HG02623 (cell line): ENCODE measurements around the gene SLC25A42.
"Not testable (repeated sequence)": the region's sequence is repeated elsewhere in the genome, so short reads cannot be mapped to it uniquely, and the experiment has no call there.

Source experiments
- ATAC-seq: cut with Tn5 transposase; IDR thresholded peaks from one replicate; pipeline ENCODE4 v1.9.1; 2021; ENCODE audit warnings: moderate library complexity; ENCODE audit not compliant: unreplicated experiment

Gene SLC25A42

DNA sequence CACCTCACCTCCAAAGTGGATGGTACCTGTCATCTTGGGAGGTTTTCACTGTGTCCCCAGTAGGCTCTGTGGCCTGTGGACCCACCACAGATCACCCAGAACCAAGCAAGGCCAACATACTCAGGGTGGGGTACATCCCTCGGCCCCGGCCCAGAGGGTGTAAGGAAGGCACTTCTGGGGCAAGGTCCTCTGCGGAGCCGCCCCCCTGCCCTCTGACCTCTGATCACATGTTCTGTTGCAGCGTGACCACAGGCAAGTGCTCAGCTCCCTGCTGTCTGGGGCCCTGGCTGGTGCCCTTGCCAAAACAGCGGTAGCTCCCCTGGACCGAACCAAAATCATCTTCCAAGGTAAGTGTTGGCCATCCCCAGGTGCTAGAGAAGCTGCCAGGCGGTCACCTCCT is 37.7 kb downstream of the SLC25A42 start:
- ATAC-seq = no peak

DNA sequence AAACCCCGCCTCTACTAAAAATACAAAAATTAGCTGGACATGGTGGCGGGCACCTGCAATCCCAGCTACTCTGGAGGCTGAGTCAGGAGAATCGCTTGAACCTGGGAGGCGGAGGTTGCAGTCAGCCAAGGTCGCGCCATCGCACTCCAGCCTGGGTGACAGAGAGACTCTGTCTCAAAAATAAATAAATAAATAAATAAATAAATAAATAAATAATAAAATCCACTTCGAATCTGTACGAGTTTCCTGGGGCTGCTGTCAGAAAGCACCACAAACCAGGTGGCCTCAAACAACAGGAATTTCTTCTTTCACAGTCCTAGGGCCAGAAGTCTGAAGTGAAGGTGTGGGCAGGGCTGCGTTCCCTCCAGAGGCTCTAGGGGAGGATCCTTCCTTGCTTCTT is 38.8 kb downstream of the SLC25A42 start:
- ATAC-seq = not testable (repeated sequence)

DNA sequence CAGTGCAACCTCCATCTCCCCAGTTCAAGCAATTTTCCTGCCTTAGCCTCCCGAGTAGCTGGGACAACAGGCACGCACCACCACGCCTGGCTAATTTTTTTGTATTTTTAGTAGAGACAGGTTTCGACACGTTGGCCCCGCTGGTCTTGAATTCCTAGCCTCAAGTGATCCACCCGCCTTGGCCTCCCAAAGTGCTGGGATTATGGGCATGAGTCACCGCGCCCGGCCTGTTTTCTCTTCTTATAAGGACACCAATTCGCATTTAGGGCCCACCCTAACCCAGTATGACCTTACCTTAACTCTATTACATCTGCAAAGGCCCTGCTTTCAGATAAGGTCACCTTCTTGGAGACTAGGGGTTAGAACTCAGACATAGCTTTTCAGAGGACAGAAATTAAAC is 39.4 kb downstream of the SLC25A42 start:
- ATAC-seq = no peak

DNA sequence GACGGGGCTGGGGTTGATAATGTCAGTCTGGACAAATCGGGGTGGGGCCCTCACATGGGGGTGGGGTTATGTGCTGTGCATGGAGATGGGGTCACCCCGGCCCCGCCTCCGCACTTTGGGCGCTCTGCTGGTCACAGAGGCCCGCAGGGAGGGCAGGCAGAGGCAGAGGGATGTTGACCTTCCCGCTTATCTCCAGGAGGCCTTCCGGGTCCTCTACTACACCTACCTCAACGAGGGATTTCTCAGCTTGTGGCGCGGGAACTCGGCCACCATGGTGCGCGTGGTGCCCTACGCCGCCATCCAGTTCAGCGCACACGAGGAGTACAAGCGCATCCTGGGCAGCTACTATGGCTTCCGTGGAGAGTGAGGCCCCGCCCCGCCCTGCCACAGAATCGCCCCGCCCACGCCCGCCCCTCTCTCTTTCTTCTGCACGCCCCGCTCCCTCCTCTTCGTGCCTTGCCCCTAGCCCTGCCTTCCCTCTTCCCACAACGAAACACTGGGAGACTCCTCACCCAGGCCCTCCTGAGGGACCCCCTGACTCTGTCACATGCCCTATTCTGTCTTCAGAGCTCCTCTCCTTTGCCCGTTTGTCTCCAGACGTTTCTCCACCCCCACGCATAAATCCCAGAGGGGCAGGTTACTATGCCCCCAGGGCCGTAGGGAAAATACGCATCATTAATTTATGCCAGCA is 41.7 kb downstream of the SLC25A42 start:
- no peak for ATAC-seq

DNA sequence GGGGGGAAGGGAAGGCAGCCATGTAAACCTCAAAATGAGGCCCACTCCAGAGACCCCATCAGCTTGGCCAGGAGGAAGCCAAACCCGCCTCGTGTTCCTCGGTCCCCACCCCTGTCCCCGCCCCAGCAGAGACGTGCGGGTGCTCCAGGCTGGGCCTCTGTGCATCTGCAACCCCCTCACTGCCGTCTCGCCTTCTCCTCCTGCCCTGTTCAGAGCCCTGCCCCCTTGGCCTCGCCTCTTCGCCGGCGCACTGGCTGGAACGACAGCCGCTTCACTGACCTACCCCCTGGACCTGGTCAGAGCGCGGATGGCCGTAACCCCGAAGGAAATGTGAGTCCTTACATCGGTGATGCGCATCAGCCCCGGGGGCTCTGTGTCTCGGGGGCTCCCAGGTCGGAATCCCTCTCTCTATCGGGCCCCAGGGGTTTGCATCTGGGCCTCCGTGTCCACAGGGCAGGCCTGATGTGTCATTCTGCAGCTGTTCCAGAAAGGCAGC is 42.3 kb downstream of the SLC25A42 start:
- ATAC-seq = no peak

DNA sequence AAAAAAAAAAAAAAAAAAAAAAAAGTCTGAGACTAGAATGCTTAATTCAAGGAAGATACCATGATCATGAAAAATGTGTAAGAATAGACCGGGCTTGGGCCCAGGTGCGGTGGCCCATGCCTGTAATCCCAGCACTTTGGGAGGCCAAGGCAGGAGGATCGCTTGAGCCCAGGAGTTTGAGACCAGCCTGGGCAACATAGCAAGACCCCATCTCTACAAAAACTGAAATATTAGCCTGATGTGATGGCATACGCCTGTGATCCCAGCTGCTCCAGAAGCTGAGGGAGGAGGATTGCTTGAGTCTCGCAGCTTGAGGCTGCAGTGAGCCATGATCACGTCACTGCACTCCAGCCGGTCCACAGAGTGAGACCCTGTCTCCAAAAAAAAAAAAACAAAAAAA is 43.1 kb downstream of the SLC25A42 start:
- ATAC-seq = not testable (repeated sequence)

DNA sequence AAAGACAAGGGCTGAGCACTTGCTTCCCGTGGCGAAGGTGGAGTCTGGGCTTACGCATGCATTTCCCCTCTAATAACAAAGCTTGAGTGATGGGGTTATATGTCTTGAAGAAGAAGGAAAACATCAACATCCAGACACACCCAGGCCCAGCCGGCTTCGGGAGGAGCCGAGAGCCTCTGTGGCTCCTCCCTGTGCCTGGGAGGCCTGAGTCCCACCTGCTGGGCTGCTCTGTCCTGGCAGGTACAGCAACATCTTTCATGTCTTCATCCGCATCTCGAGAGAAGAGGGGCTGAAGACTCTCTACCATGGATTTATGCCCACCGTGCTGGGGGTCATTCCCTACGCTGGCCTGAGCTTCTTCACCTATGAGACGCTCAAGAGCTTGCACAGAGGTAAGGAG is 43.9 kb downstream of the SLC25A42 start:
- ATAC-seq = no peak

DNA sequence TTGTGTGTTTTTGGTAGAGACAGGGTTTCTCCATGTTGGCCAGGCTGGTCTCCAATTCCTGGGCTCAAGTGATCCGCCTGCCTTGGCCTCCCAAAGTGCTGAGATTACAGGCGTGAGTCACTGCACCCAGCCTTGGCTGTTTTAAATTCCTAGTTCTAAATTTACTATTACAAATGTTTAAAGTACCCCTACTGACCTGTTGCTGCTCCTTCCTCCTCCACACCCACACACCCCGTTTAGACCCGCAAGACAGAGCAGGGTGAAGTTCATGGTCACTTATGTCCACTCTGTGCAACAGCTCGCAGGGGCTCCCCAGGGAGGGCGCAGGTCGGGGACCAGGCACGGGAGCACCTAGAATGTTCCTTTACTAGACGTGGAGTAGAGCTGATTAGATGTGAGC is 45.8 kb downstream of the SLC25A42 start:
- no peak for ATAC-seq

DNA sequence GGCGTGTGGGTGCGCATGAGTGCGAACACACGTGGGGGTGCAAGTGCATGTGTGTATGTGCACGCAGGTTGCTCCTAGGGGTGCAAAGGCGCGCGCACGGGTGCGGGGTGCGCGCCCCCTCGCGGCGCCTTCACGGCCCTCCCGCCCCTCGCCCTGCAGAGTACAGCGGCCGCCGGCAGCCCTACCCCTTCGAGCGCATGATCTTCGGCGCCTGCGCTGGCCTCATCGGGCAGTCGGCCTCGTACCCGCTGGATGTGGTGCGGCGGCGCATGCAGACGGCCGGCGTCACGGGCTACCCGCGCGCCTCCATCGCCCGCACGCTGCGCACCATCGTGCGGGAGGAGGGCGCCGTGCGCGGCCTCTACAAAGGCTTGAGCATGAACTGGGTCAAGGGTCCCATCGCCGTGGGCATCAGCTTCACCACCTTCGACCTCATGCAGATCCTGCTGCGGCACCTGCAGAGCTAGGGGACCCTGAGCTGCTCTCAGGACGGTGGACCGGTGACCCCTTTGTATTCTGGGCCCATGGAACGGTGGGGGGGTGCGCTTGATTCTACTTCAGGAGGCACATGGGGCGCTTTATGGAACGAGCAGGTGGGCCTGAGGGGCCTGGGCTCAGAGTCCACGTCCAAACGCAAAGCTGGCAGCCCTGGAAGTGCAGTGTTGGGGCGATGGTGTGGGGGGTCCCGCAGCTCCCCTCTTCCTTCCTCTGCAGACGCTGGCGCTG is 46.8 kb downstream of the SLC25A42 start:
- no peak for ATAC-seq

DNA sequence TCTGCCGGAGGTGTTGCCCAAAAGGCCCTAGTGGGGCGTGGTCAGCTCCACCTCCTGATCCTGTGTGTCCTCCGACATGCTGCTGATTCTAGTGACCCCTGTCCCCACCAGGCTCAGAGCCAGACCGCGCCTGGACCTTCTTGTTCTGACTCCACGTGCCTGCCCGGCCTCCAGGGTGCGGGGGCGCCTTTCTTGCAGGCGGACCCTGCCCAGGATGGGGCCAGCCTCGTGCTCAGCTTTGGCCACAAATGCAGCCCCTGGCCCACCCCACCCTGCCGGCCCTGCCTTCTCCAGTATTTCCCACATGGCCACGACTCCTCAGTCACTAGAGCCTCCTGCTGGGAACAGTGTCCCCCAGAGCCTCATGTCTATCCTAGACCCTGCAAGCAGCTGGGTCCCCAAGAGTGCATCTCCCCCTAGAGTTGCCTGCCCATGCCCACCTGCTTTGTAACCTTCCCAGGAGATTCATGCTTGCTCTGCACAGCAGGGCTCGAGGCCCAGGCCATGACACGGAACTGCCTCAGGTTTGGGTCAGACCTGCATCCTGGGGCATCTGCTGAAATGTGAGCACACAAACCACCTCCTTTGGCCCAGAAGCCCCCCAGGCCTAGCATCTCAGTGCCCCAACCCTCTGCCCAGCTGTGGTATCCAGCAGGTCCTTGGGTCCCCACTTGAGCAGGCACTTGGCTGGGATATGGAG is 47.5 kb downstream of the SLC25A42 start:
- ATAC-seq = no peak

DNA sequence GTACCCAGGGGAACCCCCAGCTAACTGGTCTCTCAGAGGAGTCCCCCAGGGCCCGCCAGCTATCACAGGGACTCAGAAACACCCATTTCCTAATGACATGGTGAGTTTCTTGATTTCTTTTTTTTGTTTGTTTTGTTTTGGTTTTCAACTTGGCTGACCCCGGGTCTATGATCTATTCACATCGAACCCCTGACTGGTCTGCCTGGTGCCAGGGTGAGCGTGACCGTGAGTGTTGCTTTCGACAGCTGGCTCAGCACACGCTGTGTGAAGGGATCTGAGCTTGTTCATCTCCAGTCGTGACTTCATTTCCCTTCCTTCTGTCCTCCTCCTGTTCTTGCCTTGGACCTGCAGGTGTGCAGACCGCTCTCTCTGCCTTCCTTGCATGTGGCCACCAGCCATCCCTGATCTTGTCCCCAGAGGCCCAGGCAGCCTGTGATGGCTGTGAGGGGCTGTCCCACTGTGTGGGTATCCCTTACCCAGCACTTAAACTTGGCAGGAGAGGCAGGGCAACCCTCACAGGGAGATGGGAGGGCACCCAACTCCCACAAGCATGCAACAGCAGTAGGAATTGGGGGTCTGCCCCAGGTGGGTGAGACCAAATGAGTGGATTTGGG is 48.3 kb downstream of the SLC25A42 start:
- ATAC-seq = no peak

DNA sequence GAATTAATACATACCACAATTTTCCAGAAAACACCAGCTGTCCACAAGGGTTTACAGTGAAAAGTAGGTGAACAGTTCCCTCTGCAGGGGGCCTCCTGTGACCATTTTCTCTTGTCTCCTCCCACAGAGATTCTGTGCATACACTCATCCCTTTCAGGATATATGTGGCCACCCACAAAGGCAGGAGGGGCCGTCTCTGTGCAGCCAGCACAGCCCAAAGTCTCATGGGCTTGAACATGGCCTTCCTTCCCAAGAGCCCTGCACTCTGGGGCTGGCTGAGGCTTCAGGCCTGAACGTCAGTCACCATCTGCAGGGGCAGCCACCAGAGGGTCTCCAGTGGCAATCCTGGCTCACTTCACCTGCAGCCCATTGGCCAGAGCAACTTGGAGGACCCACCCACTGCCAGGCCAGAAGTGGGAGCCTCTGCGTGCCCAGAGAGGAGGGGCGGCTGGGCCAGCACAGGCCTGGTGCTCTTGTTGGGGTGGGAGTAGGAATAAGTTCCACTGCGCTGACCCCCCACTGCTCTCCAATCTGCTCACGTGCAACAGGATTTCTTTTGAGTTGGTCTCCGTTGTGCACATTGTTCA is 49.3 kb downstream of the SLC25A42 start:
- ATAC-seq = no peak

DNA sequence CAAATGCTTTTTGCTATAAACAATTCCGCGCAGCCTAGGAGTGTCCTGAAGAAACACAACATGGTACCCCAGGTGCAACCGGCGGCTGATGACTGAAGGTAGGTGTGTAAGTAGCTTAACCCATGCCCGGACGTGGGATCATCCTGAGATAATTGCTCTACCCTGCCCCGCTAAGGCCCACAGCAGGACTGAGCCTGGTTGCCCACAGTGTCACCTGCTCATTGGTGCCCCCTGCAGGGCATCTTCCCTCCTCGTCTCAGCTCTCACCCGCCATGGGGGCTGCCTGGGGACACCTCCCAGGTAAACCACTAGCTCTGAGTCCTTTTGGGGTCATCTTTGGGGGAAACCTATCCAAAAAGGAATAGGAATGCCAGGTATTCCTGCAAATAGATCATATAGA is 52.2 kb downstream of the SLC25A42 start:
- ATAC-seq = no peak

DNA sequence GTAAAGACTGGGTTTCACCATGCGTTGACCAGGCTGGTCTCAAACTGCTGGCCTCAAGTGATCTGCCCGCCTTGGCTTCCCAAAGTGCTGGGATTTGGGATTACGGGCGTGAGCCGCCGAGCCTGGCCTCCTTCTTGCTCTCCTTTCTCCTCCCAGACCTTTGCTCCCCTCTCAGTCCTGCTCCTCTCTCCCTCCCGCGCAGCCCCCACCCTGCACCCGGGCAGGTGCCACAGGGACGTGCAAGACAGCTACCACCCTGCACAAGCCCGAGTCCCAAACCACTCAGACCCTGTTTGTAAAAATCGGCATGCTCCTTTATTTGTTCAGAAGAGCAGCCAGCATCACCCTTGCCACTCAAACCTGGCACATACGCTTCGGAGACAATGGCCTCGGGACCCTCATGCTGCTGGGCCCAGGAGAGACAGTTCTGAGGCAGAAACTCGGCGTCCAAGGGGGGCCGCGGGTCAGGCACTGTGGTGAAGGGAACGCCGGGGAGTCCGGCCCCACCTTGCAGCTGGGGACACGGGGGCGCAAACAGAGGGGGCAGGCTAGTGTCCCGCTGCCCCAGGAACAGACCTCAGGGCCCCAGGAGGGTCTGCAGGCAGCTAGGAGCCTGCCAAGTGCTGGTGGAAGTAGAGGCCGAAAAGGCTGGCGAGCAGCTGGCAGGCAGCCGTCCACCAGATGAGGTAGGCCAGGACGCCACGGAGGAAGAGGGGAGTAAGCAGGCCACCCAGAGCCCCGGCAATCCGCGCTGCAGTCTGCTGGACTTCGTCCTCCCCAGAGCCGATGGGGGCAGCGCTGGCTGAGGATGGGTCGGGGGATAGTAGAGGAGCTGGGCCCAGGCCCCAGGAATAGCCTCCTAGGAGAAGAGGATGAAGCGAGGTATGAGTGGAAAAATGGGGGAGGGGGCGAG is 55.8 kb downstream of the SLC25A42 start:
- no peak for ATAC-seq

DNA sequence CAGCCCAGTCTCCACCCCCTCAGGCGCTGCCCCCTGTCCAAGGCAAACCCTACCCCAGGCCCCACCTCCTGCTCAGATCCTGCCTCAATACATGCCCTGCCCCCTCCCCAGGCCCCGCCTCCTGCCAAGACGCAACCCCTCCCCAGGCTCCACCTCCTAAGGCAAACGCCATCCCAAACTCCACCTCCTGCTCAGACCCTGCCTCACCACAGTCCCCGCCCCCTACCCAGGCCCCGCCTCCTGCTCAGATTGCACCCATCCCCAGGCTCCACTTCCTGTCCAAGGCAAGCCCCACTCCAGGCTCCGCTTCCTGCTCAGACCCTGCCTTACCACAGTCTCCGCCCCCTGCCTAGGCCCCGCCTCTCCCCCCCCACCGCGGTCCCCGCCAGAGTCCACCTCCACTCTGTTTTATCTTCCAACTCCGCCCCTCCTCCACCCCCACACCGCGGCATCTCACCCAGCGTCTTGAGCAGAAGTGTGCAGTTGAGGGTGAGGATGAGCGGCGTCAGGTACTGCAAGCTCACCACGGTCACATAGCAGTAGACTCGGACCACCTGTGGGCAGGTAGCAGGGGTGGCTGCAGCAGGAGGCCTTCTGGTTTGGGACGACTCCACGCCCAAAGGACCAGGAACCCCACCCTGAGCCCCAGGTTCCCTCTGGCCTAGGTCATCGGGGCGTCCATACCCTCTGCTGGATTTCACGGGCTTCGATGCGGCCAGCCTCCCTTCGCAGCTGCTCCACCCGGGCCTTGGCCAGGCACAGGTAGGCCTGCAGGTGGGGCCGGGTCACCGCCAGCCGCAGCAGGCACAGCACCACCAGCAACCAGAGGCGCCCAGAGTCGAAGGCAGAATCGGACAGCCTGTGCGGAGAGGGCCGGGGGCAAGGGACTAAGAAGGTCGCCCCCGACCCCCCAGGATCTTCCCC is 56.8 kb downstream of the SLC25A42 start:
- ATAC-seq = no peak

DNA sequence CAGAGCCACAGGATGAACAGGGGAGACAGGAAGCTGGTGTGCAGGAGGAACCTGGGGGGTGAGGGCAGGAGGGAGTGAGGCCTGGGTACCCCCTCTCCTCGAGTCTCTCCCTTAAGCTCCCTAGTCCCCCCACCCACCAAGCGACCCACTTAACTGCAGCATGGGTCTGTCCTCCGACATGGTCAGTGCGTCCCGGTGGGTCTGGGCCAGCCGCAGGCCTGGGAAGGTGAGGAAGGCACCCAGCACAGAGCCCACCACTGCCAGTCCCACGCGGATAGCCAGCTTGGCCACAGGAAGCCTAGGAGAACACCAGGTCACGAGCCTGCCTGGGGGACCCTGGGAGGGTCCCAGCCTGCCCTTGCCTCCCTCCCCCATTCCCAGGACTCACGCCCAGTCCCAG is 57.6 kb downstream of the SLC25A42 start:
- ATAC-seq = no peak

DNA sequence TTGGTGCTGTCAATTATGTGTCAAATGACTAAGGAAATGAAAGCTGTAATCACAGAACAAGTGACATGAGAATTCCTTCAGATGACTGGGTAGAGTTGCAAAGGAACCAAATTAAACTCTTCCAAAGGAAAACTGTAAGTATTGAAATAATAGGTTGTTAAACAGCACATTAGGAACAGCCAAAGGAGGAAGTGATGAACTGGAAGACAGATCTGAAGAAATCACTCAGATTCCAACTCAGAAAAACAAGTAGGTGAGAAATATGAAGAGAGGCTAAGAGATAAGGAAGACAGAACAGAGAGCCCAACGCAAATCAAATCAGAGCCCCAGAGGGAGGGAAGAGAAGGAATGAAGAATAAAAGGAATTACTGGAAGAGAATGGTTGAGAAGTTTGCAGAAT is 59.1 kb downstream of the SLC25A42 start:
- ATAC-seq = no peak

DNA sequence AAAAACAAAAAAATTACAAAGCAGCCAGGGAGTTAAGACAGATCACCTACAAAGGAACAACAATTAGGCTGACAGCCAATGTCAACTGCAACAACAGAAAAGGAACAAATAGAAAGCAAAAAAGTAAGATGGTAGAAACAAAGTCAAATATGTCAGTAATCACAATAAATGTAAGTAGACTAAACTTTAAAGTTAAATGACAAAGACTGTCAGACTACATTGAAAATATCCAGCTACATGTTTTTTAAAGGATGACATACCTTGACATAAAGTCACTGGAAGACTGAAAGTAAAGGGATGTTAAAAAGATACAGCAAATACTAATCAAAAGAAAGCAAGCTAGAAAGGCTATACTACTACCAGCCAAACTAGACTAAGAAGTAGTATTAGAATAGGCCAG is 59.6 kb downstream of the SLC25A42 start:
- ATAC-seq = no peak

DNA sequence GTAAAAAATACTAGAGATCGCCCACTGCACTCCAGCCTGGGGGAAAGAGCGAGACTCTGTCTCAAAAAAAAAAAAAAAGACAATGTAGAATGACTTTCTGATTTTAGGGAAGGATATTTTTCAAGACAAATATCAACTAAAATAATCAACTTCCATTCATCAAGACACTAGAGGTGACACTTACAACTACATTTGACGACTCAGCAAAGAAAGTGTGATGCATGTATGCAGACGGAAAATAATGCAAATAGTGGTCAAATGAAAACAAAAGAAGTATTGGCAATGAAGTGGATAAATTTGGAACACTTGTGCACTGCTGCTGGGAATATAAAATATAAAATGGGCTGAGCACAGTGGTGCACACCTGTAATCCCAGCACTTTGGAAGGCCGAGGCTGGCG is 62.3 kb downstream of the SLC25A42 start:
- ATAC-seq = no peak
